GM12801 (cell line): ENCODE measurements around the gene KLHL3.

Experiments
- CTCF ChIP-seq: IDR thresholded peaks from one replicate; pipeline ENCODE4 v1.5.1; 2011; ENCODE audit warnings: control low read depth; ENCODE audit not compliant: insufficient read length; ENCODE audit errors: extremely low read depth

The KLHL3 gene

DNA sequence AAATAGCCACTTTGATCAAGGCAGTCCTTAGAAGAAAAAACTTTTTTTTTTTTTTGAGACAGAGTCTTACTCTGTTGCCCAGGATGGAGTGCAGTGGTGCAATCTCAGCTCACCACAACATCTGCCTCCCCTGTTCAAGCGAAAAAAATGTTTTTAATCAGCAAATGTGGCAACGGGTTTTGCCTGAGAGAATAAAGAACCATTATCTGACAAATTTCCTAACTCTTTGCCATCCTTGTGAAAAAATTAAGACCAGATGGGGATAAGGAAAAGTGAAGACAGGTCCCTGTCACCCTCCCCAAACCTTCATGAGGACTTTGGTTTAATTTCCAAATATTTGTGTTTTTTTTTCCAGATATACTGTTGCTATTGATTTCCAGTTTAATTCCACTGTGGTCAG lies 129.5 kb downstream of the KLHL3 start:
- TF ChIP-seq CTCF: no peak

DNA sequence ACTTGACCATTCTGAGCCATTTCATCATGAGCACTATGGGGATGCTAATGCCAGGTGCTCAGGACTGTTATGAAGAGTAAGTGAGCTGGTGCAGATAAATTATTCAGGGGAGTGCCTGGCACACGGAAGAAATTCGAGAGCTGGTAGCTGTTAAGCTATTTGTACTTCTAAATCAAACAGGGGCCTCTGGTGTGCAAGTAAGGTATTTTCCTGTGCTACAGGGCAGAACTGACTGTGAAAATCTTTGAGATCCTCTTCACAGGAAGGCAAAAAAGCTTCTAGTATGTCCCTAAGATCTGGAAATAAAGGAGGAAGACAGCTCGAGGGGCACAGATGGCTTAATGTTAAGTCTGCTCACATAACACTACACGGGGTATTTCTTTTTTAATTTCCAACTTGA lies 130.5 kb downstream of the KLHL3 start:
- TF ChIP-seq CTCF: no peak

- no peak for TF ChIP-seq CTCF
Observed at GRCh38 chr5:137604348-137605095, 131.4 kb downstream of the KLHL3 start.

DNA sequence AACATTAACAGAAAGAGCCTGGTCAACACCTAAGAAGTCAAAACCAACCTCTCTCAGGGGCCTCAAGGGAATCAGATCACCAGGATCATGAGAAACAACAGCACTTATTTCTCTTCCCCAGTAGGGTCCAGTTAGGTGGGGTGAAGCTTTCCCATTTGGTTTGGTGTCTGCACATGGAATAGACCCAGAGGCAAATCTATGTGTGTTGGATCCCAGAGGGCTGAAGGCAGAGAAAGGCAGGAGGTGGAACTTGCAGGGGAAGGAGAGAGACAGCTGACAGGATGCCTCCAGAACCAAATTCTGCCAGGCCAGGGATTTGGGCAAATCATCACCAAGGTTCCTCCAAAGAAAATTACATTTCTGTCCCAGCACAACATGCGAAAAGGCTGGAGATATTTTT lies 132.0 kb downstream of the KLHL3 start:
- TF ChIP-seq CTCF: no peak

DNA sequence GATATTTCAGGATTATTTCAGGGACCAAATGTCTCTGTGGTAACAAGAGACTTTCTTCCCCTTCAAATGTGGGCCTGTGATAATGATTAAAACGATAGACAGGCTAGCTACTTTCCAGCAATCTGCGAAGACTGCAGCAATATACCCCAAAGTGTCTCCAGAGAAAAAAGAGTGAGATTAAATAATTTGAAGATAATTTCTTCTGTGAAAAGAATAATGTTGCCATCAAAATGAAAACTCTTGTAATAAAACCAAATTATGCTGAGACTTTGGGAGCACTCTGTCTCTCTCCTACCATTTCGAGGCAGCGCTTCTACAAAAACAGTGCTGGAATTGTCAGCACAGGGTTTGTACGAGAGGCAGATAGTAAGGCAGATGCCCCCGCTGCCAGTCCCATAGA lies 132.5 kb downstream of the KLHL3 start:
- TF ChIP-seq CTCF: no peak

GRCh38 chr5:137602721-137603273 lies 133.1 kb downstream of the KLHL3 start:
- no peak for TF ChIP-seq CTCF

- no peak for TF ChIP-seq CTCF
Observed at GRCh38 chr5:137600721-137601360, 135.0 kb downstream of the KLHL3 start.
